ENCODE data around the gene ELOVL5.

- no peak for TF ChIP-seq POLR2A (IDR thresholded peaks at IDR 0.05)
- TF ChIP-seq, protein P1, sequence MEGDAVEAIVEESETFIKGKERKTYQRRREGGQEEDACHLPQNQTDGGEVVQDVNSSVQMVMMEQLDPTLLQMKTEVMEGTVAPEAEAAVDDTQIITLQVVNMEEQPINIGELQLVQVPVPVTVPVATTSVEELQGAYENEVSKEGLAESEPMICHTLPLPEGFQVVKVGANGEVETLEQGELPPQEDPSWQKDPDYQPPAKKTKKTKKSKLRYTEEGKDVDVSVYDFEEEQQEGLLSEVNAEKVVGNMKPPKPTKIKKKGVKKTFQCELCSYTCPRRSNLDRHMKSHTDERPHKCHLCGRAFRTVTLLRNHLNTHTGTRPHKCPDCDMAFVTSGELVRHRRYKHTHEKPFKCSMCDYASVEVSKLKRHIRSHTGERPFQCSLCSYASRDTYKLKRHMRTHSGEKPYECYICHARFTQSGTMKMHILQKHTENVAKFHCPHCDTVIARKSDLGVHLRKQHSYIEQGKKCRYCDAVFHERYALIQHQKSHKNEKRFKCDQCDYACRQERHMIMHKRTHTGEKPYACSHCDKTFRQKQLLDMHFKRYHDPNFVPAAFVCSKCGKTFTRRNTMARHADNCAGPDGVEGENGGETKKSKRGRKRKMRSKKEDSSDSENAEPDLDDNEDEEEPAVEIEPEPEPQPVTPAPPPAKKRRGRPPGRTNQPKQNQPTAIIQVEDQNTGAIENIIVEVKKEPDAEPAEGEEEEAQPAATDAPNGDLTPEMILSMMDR (IDR thresholded peaks at IDR 0.05 in 8 of 11, conservative IDR thresholded peaks at IDR 0.05 in 3 of 11) = no peak
Observed at GRCh38 chr6:53363341-53364079, 14.8 kb upstream of the ELOVL5 start.

All from spleen (tissue), 7 donors.